Measurements from ENCODE around the gene KLHL11. TPM values are rescaled to one million over a fixed set of nuclear protein-coding genes. Genes with fewer than 3 reads are reported as not detected.

The KLHL11 gene
- total and polyA plus RNA-seq, 9 of the 15 experiments (the other 6 are each of a cell fraction or from before 2014, with no cell fraction given) = 0.20 to 17.0 (median 10.3) TPM

DNA sequence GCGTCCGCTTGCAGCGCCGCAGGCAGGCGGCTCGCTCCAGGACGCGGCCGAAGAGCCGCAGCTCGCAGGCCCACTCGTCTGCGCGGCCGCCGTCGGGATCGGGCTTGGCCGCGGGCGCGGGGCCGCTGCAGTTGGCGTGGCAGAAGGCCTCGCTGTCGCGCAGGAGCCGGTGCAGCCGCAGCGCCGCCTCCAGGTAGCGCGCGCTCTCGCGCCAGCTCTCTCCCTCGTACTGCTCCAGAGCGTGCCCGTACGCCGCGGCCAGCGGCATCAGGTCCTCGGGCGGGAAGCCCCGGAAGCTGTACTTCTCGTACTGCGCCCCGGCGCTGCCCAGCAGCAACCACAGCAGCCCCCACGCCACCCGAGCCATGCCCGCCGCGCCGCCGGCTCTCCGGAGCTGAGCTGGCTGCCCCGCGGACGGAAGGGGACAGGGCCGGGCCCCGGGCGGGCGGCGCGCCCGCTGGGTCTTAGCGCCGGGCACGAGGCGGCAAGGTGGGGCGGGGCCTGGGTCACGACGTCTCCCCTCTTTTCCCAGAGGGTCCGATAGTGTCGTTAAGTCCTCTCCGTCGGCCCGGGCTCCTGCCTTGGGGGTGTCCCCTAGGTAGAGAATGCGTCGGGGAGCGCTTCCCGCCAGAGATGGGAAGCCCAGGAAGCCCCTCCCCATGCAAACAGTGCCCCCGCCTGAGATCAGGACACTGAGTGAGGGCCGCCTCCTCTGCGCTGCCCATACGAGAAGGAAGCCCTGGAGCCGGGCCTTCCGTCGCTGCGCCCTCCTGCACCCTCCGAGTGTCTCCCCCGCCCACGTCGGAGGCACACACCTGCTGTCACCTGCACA, 53.5 kb downstream of the KLHL11 start, which contains the start of gene P3H4 (continued):
- TF ChIP-seq, protein P1, sequence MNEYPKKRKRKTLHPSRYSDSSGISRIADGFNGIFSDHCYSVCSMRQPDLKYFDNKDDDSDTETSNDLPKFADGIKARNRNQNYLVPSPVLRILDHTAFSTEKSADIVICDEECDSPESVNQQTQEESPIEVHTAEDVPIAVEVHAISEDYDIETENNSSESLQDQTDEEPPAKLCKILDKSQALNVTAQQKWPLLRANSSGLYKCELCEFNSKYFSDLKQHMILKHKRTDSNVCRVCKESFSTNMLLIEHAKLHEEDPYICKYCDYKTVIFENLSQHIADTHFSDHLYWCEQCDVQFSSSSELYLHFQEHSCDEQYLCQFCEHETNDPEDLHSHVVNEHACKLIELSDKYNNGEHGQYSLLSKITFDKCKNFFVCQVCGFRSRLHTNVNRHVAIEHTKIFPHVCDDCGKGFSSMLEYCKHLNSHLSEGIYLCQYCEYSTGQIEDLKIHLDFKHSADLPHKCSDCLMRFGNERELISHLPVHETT (CRISPR knock-in tag; conservative IDR thresholded peaks at IDR 0.05 in 1 of 2, IDR thresholded peaks at IDR 0.05 in 1 of 2) = peak in 1 of 2 experiments; percentile 32; a peak in 1 of 4 replicates
- no peak for TF ChIP-seq NCOR1 (IDR thresholded peaks at IDR 0.05)
- 0 out of 2 replicates have a peak, but pooled peaks have one; percentile 24 for TF ChIP-seq E2F3 (CRISPR knock-in tag; IDR thresholded peaks at IDR 0.05)
- TF ChIP-seq, protein P2, sequence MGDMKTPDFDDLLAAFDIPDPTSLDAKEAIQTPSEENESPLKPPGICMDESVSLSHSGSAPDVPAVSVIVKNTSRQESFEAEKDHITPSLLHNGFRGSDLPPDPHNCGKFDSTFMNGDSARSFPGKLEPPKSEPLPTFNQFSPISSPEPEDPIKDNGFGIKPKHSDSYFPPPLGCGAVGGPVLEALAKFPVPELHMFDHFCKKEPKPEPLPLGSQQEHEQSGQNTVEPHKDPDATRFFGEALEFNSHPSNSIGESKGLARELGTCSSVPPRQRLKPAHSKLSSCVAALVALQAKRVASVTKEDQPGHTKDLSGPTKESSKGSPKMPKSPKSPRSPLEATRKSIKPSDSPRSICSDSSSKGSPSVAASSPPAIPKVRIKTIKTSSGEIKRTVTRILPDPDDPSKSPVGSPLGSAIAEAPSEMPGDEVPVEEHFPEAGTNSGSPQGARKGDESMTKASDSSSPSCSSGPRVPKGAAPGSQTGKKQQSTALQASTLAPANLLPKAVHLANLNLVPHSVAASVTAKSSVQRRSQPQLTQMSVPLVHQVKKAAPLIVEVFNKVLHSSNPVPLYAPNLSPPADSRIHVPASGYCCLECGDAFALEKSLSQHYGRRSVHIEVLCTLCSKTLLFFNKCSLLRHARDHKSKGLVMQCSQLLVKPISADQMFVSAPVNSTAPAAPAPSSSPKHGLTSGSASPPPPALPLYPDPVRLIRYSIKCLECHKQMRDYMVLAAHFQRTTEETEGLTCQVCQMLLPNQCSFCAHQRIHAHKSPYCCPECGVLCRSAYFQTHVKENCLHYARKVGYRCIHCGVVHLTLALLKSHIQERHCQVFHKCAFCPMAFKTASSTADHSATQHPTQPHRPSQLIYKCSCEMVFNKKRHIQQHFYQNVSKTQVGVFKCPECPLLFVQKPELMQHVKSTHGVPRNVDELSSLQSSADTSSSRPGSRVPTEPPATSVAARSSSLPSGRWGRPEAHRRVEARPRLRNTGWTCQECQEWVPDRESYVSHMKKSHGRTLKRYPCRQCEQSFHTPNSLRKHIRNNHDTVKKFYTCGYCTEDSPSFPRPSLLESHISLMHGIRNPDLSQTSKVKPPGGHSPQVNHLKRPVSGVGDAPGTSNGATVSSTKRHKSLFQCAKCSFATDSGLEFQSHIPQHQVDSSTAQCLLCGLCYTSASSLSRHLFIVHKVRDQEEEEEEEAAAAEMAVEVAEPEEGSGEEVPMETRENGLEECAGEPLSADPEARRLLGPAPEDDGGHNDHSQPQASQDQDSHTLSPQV (IDR thresholded peaks at IDR 0.05) = peak; percentile 79
- no peak for TF ChIP-seq ARHGAP35 (IDR thresholded peaks at IDR 0.05; ENCODE audit: partially characterized antibody)
- TF ChIP-seq BHLHE40 (IDR thresholded peaks at IDR 0.05; ENCODE audit: low read length) = peak; percentile 19; the same call in 1 of the 2 replicates
- no peak for TF ChIP-seq ELF1 (tag; IDR thresholded peaks at IDR 0.05)
- 0 out of 2 replicates have a peak, but pooled peaks have one; percentile 52 for TF ChIP-seq ZNF830 (CRISPR knock-in tag; IDR thresholded peaks at IDR 0.05)
- TF ChIP-seq SRF (CRISPR knock-in tag; IDR thresholded peaks at IDR 0.05) = no peak
- TF ChIP-seq HNRNPL (IDR thresholded peaks at IDR 0.05; ENCODE audit: low read depth, low read length) = peak; percentile 64; the same call in 1 of the 2 replicates
- TF ChIP-seq, protein P3, sequence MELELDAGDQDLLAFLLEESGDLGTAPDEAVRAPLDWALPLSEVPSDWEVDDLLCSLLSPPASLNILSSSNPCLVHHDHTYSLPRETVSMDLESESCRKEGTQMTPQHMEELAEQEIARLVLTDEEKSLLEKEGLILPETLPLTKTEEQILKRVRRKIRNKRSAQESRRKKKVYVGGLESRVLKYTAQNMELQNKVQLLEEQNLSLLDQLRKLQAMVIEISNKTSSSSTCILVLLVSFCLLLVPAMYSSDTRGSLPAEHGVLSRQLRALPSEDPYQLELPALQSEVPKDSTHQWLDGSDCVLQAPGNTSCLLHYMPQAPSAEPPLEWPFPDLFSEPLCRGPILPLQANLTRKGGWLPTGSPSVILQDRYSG (tag; conservative IDR thresholded peaks at IDR 0.05; ENCODE audit: low read depth) = no peak
- no peak for TF ChIP-seq LARP7 (IDR thresholded peaks at IDR 0.05)
- TF ChIP-seq HDGF (IDR thresholded peaks at IDR 0.05) = no peak
- peak in 1 of 2 experiments; percentile 46; a peak in 2 of 4 replicates for TF ChIP-seq RAD21 (CRISPR knock-in tag; conservative IDR thresholded peaks at IDR 0.05 in 1 of 2, IDR thresholded peaks at IDR 0.05 in 1 of 2)

All from K562 (cell line).